GM21619 (cell line): Measurements from ENCODE around the gene RASGRF2.

Experiments used
- ATAC-seq: cut with Tn5 transposase; IDR thresholded peaks from one replicate; pipeline ENCODE4 v1.9.1; 2021; ENCODE audit not compliant: unreplicated experiment

RASGRF2 gene

GRCh38 chr5:80941496-80941895, 18.7 kb upstream of the RASGRF2 start:
- no peak for ATAC-seq

GRCh38 chr5:80951366-80951765, 8.8 kb upstream of the RASGRF2 start:
- no peak for ATAC-seq

- ATAC-seq, result no peak
These were observed 6.6 kb upstream of the RASGRF2 start for GRCh38 chr5:80953587-80953986.

- no peak for ATAC-seq
These were observed 5.0 kb upstream of the RASGRF2 start for GRCh38 chr5:80955082-80955590.

- ATAC-seq, result no peak
These were observed 3.9 kb upstream of the RASGRF2 start for GRCh38 chr5:80956272-80956671.

GRCh38 chr5:80957031-80957761, 3.0 kb upstream of the RASGRF2 start:
- no peak for ATAC-seq

- ATAC-seq, result no peak
These were observed 1.5 kb upstream of the RASGRF2 start for GRCh38 chr5:80958616-80959015.

GRCh38 chr5:80959138-80959537, 1.0 kb upstream of the RASGRF2 start:
- no peak for ATAC-seq

GRCh38 chr5:80960531-80961375, 590 bp downstream of the RASGRF2 start:
- ATAC-seq, result no peak

GRCh38 chr5:80961376-80962281, 1.5 kb downstream of the RASGRF2 start:
- no peak for ATAC-seq

- ATAC-seq, result no peak
These were observed 2.7 kb downstream of the RASGRF2 start for GRCh38 chr5:80962630-80963520.

- no peak for ATAC-seq
These were observed 3.3 kb downstream of the RASGRF2 start for GRCh38 chr5:80963521-80963895.

- no peak for ATAC-seq
These were observed 3.9 kb downstream of the RASGRF2 start for GRCh38 chr5:80963966-80964481.

GRCh38 chr5:80964491-80964890, 4.3 kb downstream of the RASGRF2 start:
- ATAC-seq, result no peak

- no peak for ATAC-seq
These were observed 4.8 kb downstream of the RASGRF2 start for GRCh38 chr5:80964919-80965318.

- no peak for ATAC-seq
These were observed 7.5 kb downstream of the RASGRF2 start for GRCh38 chr5:80967500-80968181.

- ATAC-seq, result no peak
These were observed 12.9 kb downstream of the RASGRF2 start for GRCh38 chr5:80973027-80973426.

GRCh38 chr5:80975065-80975464, 14.9 kb downstream of the RASGRF2 start:
- ATAC-seq, result no peak

- ATAC-seq, result no peak
These were observed 16.8 kb downstream of the RASGRF2 start for GRCh38 chr5:80976985-80977384.
